NB4 (cell line): ENCODE data around the gene ASS1.

Source experiments
- DNase-seq: peaks from one replicate; pipeline ENCODE4 v3.0.0; 2010; ENCODE audit warnings: low read depth
- H3K4me3 ChIP-seq: one replicate; pipeline ENCODE4 v1.5.1; 2011; ENCODE audit warnings: mild to moderate bottlenecking, low read depth, low read length, moderate library complexity
- MAX ChIP-seq: IDR thresholded peaks from 2 replicates; pipeline ENCODE4 v1.6.1; 2011; ENCODE audit warnings: low read depth, low read length
- MYC ChIP-seq: IDR thresholded peaks from 2 replicates; pipeline ENCODE4 v1.6.1; 2011; ENCODE audit warnings: low read depth, low read length
- POLR2A ChIP-seq: IDR thresholded peaks from 2 replicates; pipeline ENCODE4 v1.6.1; 2011; ENCODE audit warnings: mild to moderate bottlenecking; ENCODE audit not compliant: insufficient read length; ENCODE audit errors: extremely low read depth
- TF ChIP-seq, protein P1 (sequence below): IDR thresholded peaks from one replicate; pipeline ENCODE4 v1.5.1; 2012; ENCODE audit warnings: low read depth, low read length

The ASS1 gene

DNA sequence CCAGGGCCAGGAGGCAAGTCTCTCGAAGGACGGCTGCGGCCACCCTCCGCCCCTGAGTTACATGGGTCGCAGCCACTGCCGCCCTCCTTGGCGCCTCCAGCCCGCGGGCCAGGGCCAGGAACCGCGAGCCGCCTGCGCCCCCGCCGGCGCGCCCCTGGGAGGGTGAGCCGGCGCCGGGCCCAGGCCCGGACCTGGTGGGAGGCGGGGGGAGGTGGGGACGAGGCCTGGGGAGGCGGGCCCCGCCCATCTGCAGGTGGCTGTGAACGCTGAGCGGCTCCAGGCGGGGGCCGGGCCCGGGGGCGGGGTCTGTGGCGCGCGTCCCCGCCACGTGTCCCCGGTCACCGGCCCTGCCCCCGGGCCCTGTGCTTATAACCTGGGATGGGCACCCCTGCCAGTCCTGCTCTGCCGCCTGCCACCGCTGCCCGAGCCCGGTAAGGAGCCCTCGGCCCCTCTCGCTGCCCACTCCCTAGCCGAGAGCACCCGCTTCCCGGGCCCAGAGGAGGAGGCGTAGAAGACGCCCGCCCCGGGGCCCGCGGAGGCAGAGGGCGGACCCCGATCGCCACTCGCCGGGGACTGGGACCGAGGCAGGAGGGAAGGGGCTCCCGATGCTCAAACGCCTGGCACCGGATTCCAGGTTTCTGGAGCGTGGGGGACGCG, at the start of gene ASS1:
ASS1 (plus strand) TSS at position 397 of the 657 bp plus-strand sequence. CDS start 7,268 bp downstream, outside the sequence.
- DNase-seq: peak; percentile 89
- H3K4me3 ChIP-seq: peak within 1 kb of the TSS; percentile 83
- TF ChIP-seq POLR2A (peak; percentile 49), MYC (peak; percentile 38; the same call in 1 of the 2 replicates), MAX (peak; percentile 84)
- TF ChIP-seq, protein P1, sequence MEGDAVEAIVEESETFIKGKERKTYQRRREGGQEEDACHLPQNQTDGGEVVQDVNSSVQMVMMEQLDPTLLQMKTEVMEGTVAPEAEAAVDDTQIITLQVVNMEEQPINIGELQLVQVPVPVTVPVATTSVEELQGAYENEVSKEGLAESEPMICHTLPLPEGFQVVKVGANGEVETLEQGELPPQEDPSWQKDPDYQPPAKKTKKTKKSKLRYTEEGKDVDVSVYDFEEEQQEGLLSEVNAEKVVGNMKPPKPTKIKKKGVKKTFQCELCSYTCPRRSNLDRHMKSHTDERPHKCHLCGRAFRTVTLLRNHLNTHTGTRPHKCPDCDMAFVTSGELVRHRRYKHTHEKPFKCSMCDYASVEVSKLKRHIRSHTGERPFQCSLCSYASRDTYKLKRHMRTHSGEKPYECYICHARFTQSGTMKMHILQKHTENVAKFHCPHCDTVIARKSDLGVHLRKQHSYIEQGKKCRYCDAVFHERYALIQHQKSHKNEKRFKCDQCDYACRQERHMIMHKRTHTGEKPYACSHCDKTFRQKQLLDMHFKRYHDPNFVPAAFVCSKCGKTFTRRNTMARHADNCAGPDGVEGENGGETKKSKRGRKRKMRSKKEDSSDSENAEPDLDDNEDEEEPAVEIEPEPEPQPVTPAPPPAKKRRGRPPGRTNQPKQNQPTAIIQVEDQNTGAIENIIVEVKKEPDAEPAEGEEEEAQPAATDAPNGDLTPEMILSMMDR: no peak

GRCh38 chr9:130395810-130396435, 48.8 kb upstream of the ASS1 start:
- H3K4me3 ChIP-seq: no peak overlapping the region
- no peak for DNase-seq
- TF ChIP-seq MYC (no peak), POLR2A (no peak), MAX (no peak)
- TF ChIP-seq, protein P1: no peak

DNA sequence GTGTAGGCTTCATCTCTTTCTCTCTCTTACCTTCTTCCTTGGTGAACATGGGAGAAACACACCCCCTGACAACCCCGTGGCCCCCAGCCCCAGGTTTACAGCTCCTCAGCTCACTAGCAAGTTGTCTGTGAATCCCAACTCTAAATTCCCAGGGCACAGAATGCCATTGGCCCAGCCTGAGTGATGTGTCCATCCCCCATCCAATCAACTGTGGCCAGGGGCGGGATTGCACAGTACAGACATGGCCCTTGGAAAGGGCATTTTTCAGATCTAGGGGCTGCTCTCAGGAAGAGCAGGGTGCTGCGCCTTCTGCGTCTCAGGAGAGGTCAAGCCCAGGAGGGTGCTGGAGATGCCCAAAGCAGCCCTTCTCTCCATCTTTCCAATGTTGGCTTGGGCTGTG, 48.2 kb upstream of the ASS1 start:
- no peak for TF ChIP-seq MYC
- no peak for TF ChIP-seq POLR2A
- TF ChIP-seq MAX: no peak
- TF ChIP-seq, protein P1: no peak

DNA sequence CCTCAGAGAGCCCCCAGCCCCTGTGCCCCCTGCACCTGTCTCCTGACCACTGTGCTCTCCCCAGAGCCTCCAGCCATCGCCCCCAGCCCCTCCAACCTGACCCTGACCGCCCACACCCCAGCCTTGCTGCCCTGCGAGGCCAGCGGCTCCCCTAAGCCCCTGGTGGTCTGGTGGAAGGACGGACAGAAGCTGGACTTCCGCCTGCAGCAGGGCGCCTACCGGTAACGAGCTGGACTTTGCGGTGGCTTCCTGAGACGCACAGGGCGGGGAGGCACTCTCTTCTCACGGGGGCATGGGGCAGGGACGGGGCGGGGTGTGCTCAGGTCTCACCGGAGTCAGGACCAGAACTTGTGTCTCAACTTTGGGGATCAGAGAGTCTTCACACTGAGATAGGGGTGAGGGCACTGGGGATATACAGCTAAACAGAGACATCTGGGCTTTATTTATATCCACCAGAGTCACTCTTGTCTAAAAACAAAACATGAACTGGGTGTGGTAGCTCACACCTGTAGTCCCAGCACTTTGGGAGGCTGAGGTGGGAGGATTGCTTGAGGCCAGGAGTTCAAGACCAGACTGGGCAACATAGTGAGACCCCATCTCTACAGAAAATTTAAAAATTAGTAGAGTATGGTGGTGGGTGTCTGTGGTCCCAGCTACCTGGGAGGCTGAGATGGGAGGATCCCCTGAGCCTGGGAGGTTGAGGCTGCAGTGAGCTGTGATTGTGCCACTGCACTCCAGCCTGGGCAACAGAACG, 46.1 kb upstream of the ASS1 start:
- no peak for TF ChIP-seq MAX
- TF ChIP-seq, protein P1: no peak
- no peak for TF ChIP-seq MYC
- no peak for TF ChIP-seq POLR2A
- DNase-seq: no peak

More for the DNA sequence above, 48.2 kb upstream of the ASS1 start:
- no peak overlapping the region for H3K4me3 ChIP-seq
- peak; percentile 19 for DNase-seq

GRCh38 chr9:130399768-130400167, 45.0 kb upstream of the ASS1 start:
- no peak for DNase-seq
- H3K4me3 ChIP-seq: no peak overlapping the region
- no peak for TF ChIP-seq POLR2A
- TF ChIP-seq MYC: no peak
- TF ChIP-seq, protein P1: no peak
- TF ChIP-seq MAX: no peak

More for the DNA sequence above, 46.1 kb upstream of the ASS1 start:
- H3K4me3 ChIP-seq: no peak overlapping the region
